Aorta (tissue), 5 donors: ENCODE data around the gene ANKRD65. TPM values are rescaled to one million over a fixed set of nuclear protein-coding genes. Genes with fewer than 3 reads are reported as not detected.
"Not testable (repeated sequence)": the region's sequence is repeated elsewhere in the genome, so short reads cannot be mapped to it uniquely, and the experiment has no call there.

ENCODE experiments used
- ATAC-seq: fragments of 200-7000 bp; cut with Tn5 transposase; one replicate; pipeline ENCODE4 v1.9.1; 2022; ENCODE audit warnings: moderate library complexity; ENCODE audit not compliant: low FRiP score
- DNase-seq, 2 donors: peaks; one replicate each; pipeline ENCODE4 v3.0.0-alpha.2; 2020
- H3K27ac ChIP-seq, 2 donors: one replicate each; pipeline ENCODE4 v1.5.1; 2013; ENCODE audit warnings: low read length in 2 of 2, mild to moderate bottlenecking in 2 of 2, moderate library complexity in 2 of 2, control low read depth in 1 of 2, inconsistent platforms in 1 of 2, low read depth in 1 of 2
- H3K27me3 ChIP-seq, 2 donors: one replicate each; pipeline ENCODE4 v1.6.1; 2013; ENCODE audit warnings: control low read depth in 1 of 2, low read length in 1 of 2, mild to moderate bottlenecking in 1 of 2, moderate library complexity in 1 of 2; ENCODE audit not compliant: insufficient read depth in 2 of 2, control insufficient read depth in 1 of 2
- H3K36me3 ChIP-seq, 2 donors: one replicate each; pipeline ENCODE4 v1.6.1; 2013; ENCODE audit warnings: control low read depth in 1 of 2, low read length in 1 of 2, mild to moderate bottlenecking in 1 of 2; ENCODE audit not compliant: insufficient read depth in 2 of 2, control insufficient read depth in 1 of 2
- H3K4me1 ChIP-seq, 2 donors: one replicate each; pipeline ENCODE4 v1.6.1; 2013; ENCODE audit warnings: low read length in 2 of 2, control low read depth in 1 of 2, mild to moderate bottlenecking in 1 of 2, moderate library complexity in 1 of 2; ENCODE audit not compliant: insufficient read depth in 2 of 2, control insufficient read depth in 1 of 2
- H3K4me3 ChIP-seq, 2 donors: one replicate each; pipeline ENCODE4 v1.5.1; 2013; ENCODE audit warnings: low read length in 2 of 2, control low read depth in 1 of 2, mild to moderate bottlenecking in 1 of 2
- H3K9me3 ChIP-seq: one replicate; pipeline ENCODE4 v1.6.1; 2013; ENCODE audit warnings: mild to moderate bottlenecking, low read length; ENCODE audit not compliant: control insufficient read depth
- WGBS, 2 donors: extraction: QIAGEN DNeasy Blood & Tissue Kit; methylation state at CpG; one replicate each; pipeline ENCODE4 v1.1.7; 2013; 5-methylcytosine and 5-hydroxymethylcytosine counted together
- intact Hi-C, 2 donors: fragments of 100-400 bp; cut with DNase I; formaldehyde crosslinking; loops; one replicate each; pipeline versions ENCODE4 v1.14.2 to v1.15.0; 2022
- polyA plus RNA-seq, 2 donors: library from polyadenylated mRNA; stranded (reverse); fragments of 200-250 nt; gene quantifications; one replicate each; pipeline ENCODE4 v1.2.3, GENCODE V29; 2013
- total RNA-seq, 2 donors: library from RNA; stranded (reverse); fragmentation: NEBNext Ultra II Directional; extraction: Animal tissue kit (Norgen Biotek cat#: 25700); gene quantifications; one replicate each; pipeline ENCODE4 v1.2.1, GENCODE V29; 2021
- donor health status: healthy with polysubstance abuse.
- donor health status: Bipolar disorder and iron deficiency.
- donor health status: DM: no; HTN: no; CAD: no.
- donor health status: DM: no; HTN: no; CAD: no.
- donor health status: DM: yes; HTN: yes; CAD: no.

The ANKRD65 gene
- total and polyA plus RNA-seq, 4 donors: 0.13 to 6.9 (median 1.5) TPM; not detected in 1

- peak; percentile 55 to 80 for DNase-seq
- Histone ChIP-seq H3K27ac (no peak overlapping the region), H3K36me3 (no peaks in the 10 kb centered on the region), H3K4me1 (no peaks in the 10 kb centered on the region), H3K9me3 (no peaks in the 10 kb centered on the region), H3K4me3 (no peak overlapping the region), H3K27me3 (no peaks in the 10 kb centered on the region)
- WGBS, 2 donors: 75 to 77% methylated on average over 31 to 34 of the region's 34 CpGs
- peak; percentile 21 for ATAC-seq
- intact Hi-C loops: no loop called here
Measured at GRCh38 chr1:1432951-1433803, 12.1 kb upstream of the ANKRD65 start.

DNA sequence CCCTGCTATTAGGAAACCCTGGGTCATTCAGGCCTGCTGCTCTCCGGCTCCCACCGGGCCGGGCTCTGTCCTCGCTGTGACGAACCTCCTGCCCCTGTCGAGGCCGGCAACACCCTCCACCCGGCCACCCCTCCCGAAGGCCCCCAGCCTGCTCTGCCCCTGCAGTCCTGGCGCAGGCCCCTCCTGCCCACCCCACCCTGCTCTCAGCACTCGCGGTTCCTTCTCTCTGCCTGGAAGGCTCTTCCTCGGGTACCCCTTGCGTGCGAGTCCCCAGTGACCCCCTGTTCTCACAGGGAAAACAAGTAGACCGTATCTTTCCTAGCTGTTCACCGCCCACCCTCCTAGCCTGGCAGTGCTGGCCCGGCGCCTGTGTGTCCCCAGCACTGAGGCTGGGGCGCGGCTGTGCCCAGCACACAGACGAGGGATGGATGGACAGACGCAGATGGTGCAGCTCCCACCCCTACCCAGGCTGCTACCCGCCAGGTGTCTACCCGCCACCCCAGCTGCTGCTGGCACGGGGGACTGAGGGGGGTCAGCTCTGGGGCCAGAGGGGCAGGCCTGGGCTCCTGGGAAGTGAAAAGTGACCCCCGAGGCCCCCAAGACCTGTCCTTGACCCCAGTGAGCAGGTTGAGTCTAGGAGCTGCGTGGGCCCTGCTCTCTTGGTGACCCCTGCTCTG is 11.3 kb upstream of the ANKRD65 start:
- Histone ChIP-seq H3K4me1 (no peaks in the 10 kb centered on the region), H3K4me3 (no peak overlapping the region), H3K27me3 (no peaks in the 10 kb centered on the region), H3K27ac (no peak overlapping the region), H3K36me3 (no peaks in the 10 kb centered on the region), H3K9me3 (no peaks in the 10 kb centered on the region)
- DNase-seq (peak in 1 of 2 donors; percentile 44), ATAC-seq (no peak)
- 84 to 88% methylated on average over 28 of the region's 28 CpGs for WGBS, 2 donors
- intact Hi-C loops: no loop called here

- Histone ChIP-seq H3K9me3 (no peaks in the 10 kb centered on the region), H3K36me3 (no peaks in the 10 kb centered on the region), H3K27ac (no peak overlapping the region), H3K4me1 (no peaks in the 10 kb centered on the region), H3K4me3 (no peak overlapping the region), H3K27me3 (no peaks in the 10 kb centered on the region)
- 73% methylated on average over 5 of the region's 5 CpGs for WGBS, 2 donors
- DNase-seq (peak; percentile 40 to 84), ATAC-seq (no peak)
- intact Hi-C loops: no loop called here
Measured at GRCh38 chr1:1431845-1432273, 10.8 kb upstream of the ANKRD65 start.

- H3K4me3 ChIP-seq: no peak overlapping the region
- DNase-seq: peak; percentile 42 to 72
- intact Hi-C loops: no loop called here
- H3K27ac ChIP-seq: no peak overlapping the region
- H3K27me3 ChIP-seq: no peaks in the 10 kb centered on the region
- ATAC-seq: no peak
- H3K9me3 ChIP-seq: no peaks in the 10 kb centered on the region
- no peaks in the 10 kb centered on the region for H3K4me1 ChIP-seq
- H3K36me3 ChIP-seq: no peaks in the 10 kb centered on the region
- WGBS, 2 donors: 75 to 82% methylated on average over 14 to 18 of the region's 18 CpGs
Measured at GRCh38 chr1:1430992-1431844, 10.1 kb upstream of the ANKRD65 start.

- Histone ChIP-seq H3K27me3 (no peaks in the 10 kb centered on the region), H3K4me3 (no peak overlapping the region), H3K4me1 (no peaks in the 10 kb centered on the region), H3K9me3 (no peaks in the 10 kb centered on the region), H3K36me3 (no peaks in the 10 kb centered on the region), H3K27ac (no peak overlapping the region)
- WGBS, 2 donors: 23 to 29% methylated on average over 32 to 35 of the region's 35 CpGs
- ATAC-seq (peak; percentile 63), DNase-seq (peak; percentile 75 to 89)
- intact Hi-C loops: no loop called here
Measured at GRCh38 chr1:1430114-1430982, 9.3 kb upstream of the ANKRD65 start.

- 86 to 89% methylated on average over 6 of the region's 6 CpGs for WGBS, 2 donors
- Histone ChIP-seq H3K27me3 (no peaks in the 10 kb centered on the region), H3K9me3 (no peaks in the 10 kb centered on the region), H3K36me3 (no peaks in the 10 kb centered on the region), H3K27ac (no peak overlapping the region), H3K4me3 (no peak overlapping the region), H3K4me1 (no peaks in the 10 kb centered on the region)
- intact Hi-C loops: no loop called here
- no peak for DNase-seq
- no peak for ATAC-seq
Measured at GRCh38 chr1:1429671-1430073, 8.6 kb upstream of the ANKRD65 start.

GRCh38 chr1:1428967-1429366 is 7.9 kb upstream of the ANKRD65 start:
- 95 to 97% methylated on average over 6 of the region's 6 CpGs for WGBS, 2 donors
- H3K27ac ChIP-seq, ATAC-seq, intact Hi-C loops, H3K36me3 ChIP-seq, H3K4me1 ChIP-seq, H3K9me3 ChIP-seq, DNase-seq, H3K27me3 ChIP-seq, H3K4me3 ChIP-seq: not testable (repeated sequence)

GRCh38 chr1:1428174-1428573 is 7.1 kb upstream of the ANKRD65 start:
- Histone ChIP-seq H3K27ac (no peak overlapping the region), H3K36me3 (no peaks in the 10 kb centered on the region), H3K27me3 (no peaks in the 10 kb centered on the region), H3K4me1 (no peaks in the 10 kb centered on the region), H3K9me3 (no peaks in the 10 kb centered on the region), H3K4me3 (no peak overlapping the region)
- ATAC-seq: no peak
- DNase-seq: peak in 1 of 2 donors; percentile 44
- intact Hi-C loops: no loop called here
- WGBS, 2 donors: 82 to 87% methylated on average over 12 to 19 of the region's 19 CpGs
